ENCODE measurements around the gene HLA-DMB.

DNA sequence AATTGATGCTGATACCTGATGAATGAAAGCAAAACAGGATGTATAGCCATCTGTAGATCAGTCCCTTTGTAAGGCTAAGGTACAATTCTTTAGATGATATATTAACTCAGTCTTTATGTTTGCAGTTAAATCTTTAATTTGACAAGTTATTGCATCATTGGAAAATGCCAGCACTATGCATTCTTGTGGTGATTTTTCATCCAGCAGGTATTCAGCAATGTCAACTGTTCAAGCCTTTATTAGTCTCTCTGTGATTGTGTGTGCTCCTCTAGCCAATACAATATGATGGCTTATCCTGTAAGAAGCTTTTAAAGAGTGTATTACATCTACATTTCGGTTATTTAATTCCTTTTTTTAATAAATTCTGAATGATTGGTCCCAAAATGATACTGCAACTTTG lies 34.3 kb downstream of the HLA-DMB start:
- TF ChIP-seq, protein P1, sequence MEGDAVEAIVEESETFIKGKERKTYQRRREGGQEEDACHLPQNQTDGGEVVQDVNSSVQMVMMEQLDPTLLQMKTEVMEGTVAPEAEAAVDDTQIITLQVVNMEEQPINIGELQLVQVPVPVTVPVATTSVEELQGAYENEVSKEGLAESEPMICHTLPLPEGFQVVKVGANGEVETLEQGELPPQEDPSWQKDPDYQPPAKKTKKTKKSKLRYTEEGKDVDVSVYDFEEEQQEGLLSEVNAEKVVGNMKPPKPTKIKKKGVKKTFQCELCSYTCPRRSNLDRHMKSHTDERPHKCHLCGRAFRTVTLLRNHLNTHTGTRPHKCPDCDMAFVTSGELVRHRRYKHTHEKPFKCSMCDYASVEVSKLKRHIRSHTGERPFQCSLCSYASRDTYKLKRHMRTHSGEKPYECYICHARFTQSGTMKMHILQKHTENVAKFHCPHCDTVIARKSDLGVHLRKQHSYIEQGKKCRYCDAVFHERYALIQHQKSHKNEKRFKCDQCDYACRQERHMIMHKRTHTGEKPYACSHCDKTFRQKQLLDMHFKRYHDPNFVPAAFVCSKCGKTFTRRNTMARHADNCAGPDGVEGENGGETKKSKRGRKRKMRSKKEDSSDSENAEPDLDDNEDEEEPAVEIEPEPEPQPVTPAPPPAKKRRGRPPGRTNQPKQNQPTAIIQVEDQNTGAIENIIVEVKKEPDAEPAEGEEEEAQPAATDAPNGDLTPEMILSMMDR (IDR thresholded peaks at IDR 0.05): no peak
- no peak for TF ChIP-seq POLR2A (IDR thresholded peaks at IDR 0.05)
